ENCODE measurements around the gene TRIM10.

Gene TRIM10

DNA sequence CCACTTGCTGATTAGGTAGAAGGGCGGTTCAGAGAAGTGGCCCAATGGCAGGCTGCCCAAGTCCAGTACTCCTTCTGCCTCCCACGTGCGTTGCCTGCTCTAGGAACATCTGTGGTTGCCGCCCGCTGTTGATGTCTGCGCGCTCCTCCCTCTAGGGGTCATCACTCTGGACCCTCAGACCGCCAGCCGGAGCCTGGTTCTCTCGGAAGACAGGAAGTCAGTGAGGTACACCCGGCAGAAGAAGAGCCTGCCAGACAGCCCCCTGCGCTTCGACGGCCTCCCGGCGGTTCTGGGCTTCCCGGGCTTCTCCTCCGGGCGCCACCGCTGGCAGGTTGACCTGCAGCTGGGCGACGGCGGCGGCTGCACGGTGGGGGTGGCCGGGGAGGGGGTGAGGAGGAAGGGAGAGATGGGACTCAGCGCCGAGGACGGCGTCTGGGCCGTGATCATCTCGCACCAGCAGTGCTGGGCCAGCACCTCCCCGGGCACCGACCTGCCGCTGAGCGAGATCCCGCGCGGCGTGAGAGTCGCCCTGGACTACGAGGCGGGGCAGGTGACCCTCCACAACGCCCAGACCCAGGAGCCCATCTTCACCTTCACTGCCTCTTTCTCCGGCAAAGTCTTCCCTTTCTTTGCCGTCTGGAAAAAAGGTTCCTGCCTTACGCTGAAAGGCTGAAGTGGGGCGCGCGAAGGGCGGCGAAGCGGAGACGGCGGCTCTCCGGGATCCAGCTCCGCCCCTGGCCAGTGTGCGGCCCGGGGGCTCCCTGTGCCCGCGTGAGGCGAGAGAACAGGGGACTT is 10.9 kb upstream of the TRIM10 start:
- H3K4me3 ChIP-seq (ENCODE audit: low read length) = no peak overlapping the region
- H3K27ac ChIP-seq (ENCODE audit: low read length) = no peak overlapping the region
- peak overlapping the region; percentile 2; the same call in 1 of the 2 replicates for H3K4me2 ChIP-seq (ENCODE audit: low read depth, low read length)
- H3K9me2 ChIP-seq (replicated peaks; ENCODE audit: insufficient read depth, low read length) = no peaks in the 10 kb centered on the region
- no peaks in the 10 kb centered on the region for H3K79me2 ChIP-seq (ENCODE audit: low read length)
- H2AFZ ChIP-seq (ENCODE audit: low read length) = no peak overlapping the region
- no peaks in the 10 kb centered on the region for H3K4me1 ChIP-seq (ENCODE audit: low read length)
- no peaks in the 10 kb centered on the region; the same call in 1 of the 2 replicates for H3F3A ChIP-seq (ENCODE audit: insufficient read depth, low read length)
- DNase-seq = no peak
- H3K9ac ChIP-seq (ENCODE audit: low read length) = no peak overlapping the region
- no peak for TF ChIP-seq CTCF (IDR thresholded peaks at IDR 0.05; ENCODE audit: low read length)
- no peak for TF ChIP-seq EZH2 (optimal IDR thresholded peaks at IDR 0.05; ENCODE audit: low read depth, low read length)
- TF ChIP-seq EZH2phosphoT487 (IDR thresholded peaks at IDR 0.05; ENCODE audit: low read length) = no peak
- H3K36me3 ChIP-seq (replicated peaks; ENCODE audit: insufficient read depth, low read length) = no peaks in the 10 kb centered on the region
- no peaks in the 10 kb centered on the region for H3K9me3 ChIP-seq (replicated peaks; ENCODE audit: insufficient read depth, low read length)
- H4K20me1 ChIP-seq (ENCODE audit: insufficient read depth, low read length) = no peaks in the 10 kb centered on the region
- H3K27me3 ChIP-seq (replicated peaks; ENCODE audit: insufficient read depth, low read length) = peaks cover 21% of the 10 kb centered on the region

GRCh38 chr6:30169658-30170614 is 8.9 kb upstream of the TRIM10 start:
- no peaks in the 10 kb centered on the region for H3K9me2 ChIP-seq (replicated peaks; ENCODE audit: insufficient read depth, low read length)
- H3K9me3 ChIP-seq (replicated peaks; ENCODE audit: insufficient read depth, low read length) = no peaks in the 10 kb centered on the region
- H3K4me2 ChIP-seq (ENCODE audit: low read depth, low read length) = no peak overlapping the region
- H3K79me2 ChIP-seq (ENCODE audit: low read length) = no peaks in the 10 kb centered on the region
- H3K4me1 ChIP-seq (ENCODE audit: low read length) = no peaks in the 10 kb centered on the region
- peaks cover 21% of the 10 kb centered on the region for H3K27me3 ChIP-seq (replicated peaks; ENCODE audit: insufficient read depth, low read length)
- TF ChIP-seq EZH2phosphoT487 (IDR thresholded peaks at IDR 0.05; ENCODE audit: low read length) (no peak), EZH2 (optimal IDR thresholded peaks at IDR 0.05; ENCODE audit: low read depth, low read length) (no peak), CTCF (IDR thresholded peaks at IDR 0.05; ENCODE audit: low read length) (peak; percentile 82)
- H2AFZ ChIP-seq (ENCODE audit: low read length) = no peak overlapping the region
- H3K4me3 ChIP-seq (ENCODE audit: low read length) = no peak overlapping the region
- DNase-seq = peak; percentile 46
- no peak overlapping the region for H3K9ac ChIP-seq (ENCODE audit: low read length)
- no peaks in the 10 kb centered on the region for H3K36me3 ChIP-seq (replicated peaks; ENCODE audit: insufficient read depth, low read length)
- no peak overlapping the region for H3K27ac ChIP-seq (ENCODE audit: low read length)
- H3F3A ChIP-seq (ENCODE audit: insufficient read depth, low read length) = no peaks in the 10 kb centered on the region; the same call in 1 of the 2 replicates
- no peaks in the 10 kb centered on the region for H4K20me1 ChIP-seq (ENCODE audit: insufficient read depth, low read length)

GRCh38 chr6:30168741-30169140 is 7.7 kb upstream of the TRIM10 start:
- peaks cover 26% of the 10 kb centered on the region for H3K27me3 ChIP-seq (replicated peaks; ENCODE audit: insufficient read depth, low read length)
- no peak for TF ChIP-seq EZH2 (optimal IDR thresholded peaks at IDR 0.05; ENCODE audit: low read depth, low read length)
- no peak for TF ChIP-seq EZH2phosphoT487 (IDR thresholded peaks at IDR 0.05; ENCODE audit: low read length)
- no peak for TF ChIP-seq CTCF (IDR thresholded peaks at IDR 0.05; ENCODE audit: low read length)

More at GRCh38 chr6:30168741-30169140, 7.7 kb upstream of the TRIM10 start:
- H4K20me1 ChIP-seq (ENCODE audit: insufficient read depth, low read length) = no peaks in the 10 kb centered on the region
- H3K9me2 ChIP-seq (replicated peaks; ENCODE audit: insufficient read depth, low read length) = no peaks in the 10 kb centered on the region
- no peaks in the 10 kb centered on the region for H3K9me3 ChIP-seq (replicated peaks; ENCODE audit: insufficient read depth, low read length)
- no peaks in the 10 kb centered on the region for H3K79me2 ChIP-seq (ENCODE audit: low read length)
- no peak overlapping the region for H3K4me2 ChIP-seq (ENCODE audit: low read depth, low read length)
- DNase-seq = no peak
- H3K9ac ChIP-seq (ENCODE audit: low read length) = no peak overlapping the region
- H3F3A ChIP-seq (ENCODE audit: insufficient read depth, low read length) = no peaks in the 10 kb centered on the region
- H3K27ac ChIP-seq (ENCODE audit: low read length) = no peak overlapping the region
- H3K36me3 ChIP-seq (replicated peaks; ENCODE audit: insufficient read depth, low read length) = no peaks in the 10 kb centered on the region
- no peak overlapping the region for H3K4me3 ChIP-seq (ENCODE audit: low read length)
- no peaks in the 10 kb centered on the region for H3K4me1 ChIP-seq (ENCODE audit: low read length)
- H2AFZ ChIP-seq (ENCODE audit: low read length) = no peak overlapping the region

Data from MM.1S (cell line).